DOHH2 (cell line): Measurements from ENCODE around the gene EDEM3.

Experiments
- H3F3A ChIP-seq: fragments of 200-600 bp; sonication (generic), shearing (Covaris generic); 2 replicates; pipeline ENCODE4 v1.6.0; 2016; ENCODE audit warnings: antibody characterized with exemption, mild to moderate bottlenecking; ENCODE audit not compliant: control insufficient read depth, insufficient read depth
- H3K27ac ChIP-seq: fragments of 200-600 bp; sonication (generic); 2 replicates; pipeline ENCODE4 v1.5.1; 2014; ENCODE audit warnings: low read depth, mild to moderate bottlenecking, low read length, moderate library complexity
- H3K27me3 ChIP-seq: fragments of 200-600 bp; sonication (generic); 2 replicates; pipeline ENCODE4 v1.6.1; 2014; ENCODE audit warnings: mild to moderate bottlenecking, low read length, mixed read lengths; ENCODE audit not compliant: control insufficient read depth
- H3K36me3 ChIP-seq: fragments of 200-600 bp; sonication (generic); 2 replicates; pipeline ENCODE4 v1.6.1; 2014; ENCODE audit warnings: mild to moderate bottlenecking, low read length, moderate library complexity, mixed read lengths; ENCODE audit not compliant: control insufficient read depth
- H3K4me1 ChIP-seq: fragments of 200-600 bp; sonication (generic); 2 replicates; pipeline ENCODE4 v1.6.1; 2014; ENCODE audit warnings: mild to moderate bottlenecking, low read length, mixed read lengths; ENCODE audit not compliant: control insufficient read depth
- H3K4me2 ChIP-seq: fragments of 200-600 bp; sonication (generic); 2 replicates; pipeline ENCODE4 v1.6.0; 2014; ENCODE audit warnings: mild to moderate bottlenecking, low read length, moderate library complexity
- H3K4me3 ChIP-seq: fragments of 200-600 bp; sonication (generic); 2 replicates; pipeline ENCODE4 v1.5.1; 2014; ENCODE audit warnings: mild to moderate bottlenecking, low read length, mixed read lengths
- H3K79me2 ChIP-seq: fragments of 200-600 bp; sonication (generic); 2 replicates; pipeline ENCODE4 v1.6.1; 2014; ENCODE audit warnings: mild to moderate bottlenecking, low read length, mixed read lengths; ENCODE audit not compliant: control insufficient read depth
- H3K9me2 ChIP-seq: fragments of 200-600 bp; sonication (generic); replicated peaks from 2 replicates; pipeline ENCODE4 v1.6.1; 2014; ENCODE audit warnings: mild to moderate bottlenecking, low read length, mixed read lengths; ENCODE audit not compliant: control insufficient read depth
- H3K9me3 ChIP-seq: fragments of 200-600 bp; sonication (generic); 2 replicates; pipeline ENCODE4 v1.6.1; 2014; ENCODE audit warnings: antibody characterized with exemption, low read length, mixed read lengths; ENCODE audit not compliant: control insufficient read depth, insufficient read depth
- H4K20me1 ChIP-seq: fragments of 200-600 bp; sonication (generic); 2 replicates; pipeline ENCODE4 v1.6.0; 2014; ENCODE audit warnings: low read depth, mild to moderate bottlenecking, antibody characterized with exemption, low read length, moderate library complexity; ENCODE audit not compliant: control insufficient read depth, insufficient read depth
- CTCF ChIP-seq: fragments of 200-600 bp; sonication (generic); IDR thresholded peaks from one replicate; pipeline ENCODE4 v1.5.1; 2014; ENCODE audit warnings: antibody characterized with exemption, mild to moderate bottlenecking, low read depth, low read length; ENCODE audit not compliant: poor library complexity, severe bottlenecking
- EZH2phosphoT487 ChIP-seq: fragments of 200-600 bp; sonication (generic); IDR thresholded peaks from 2 replicates; pipeline ENCODE4 v1.6.1; 2017; ENCODE audit warnings: borderline replicate concordance, mild to moderate bottlenecking, antibody characterized with exemption, low read length, moderate library complexity, mixed read lengths

The EDEM3 gene

GRCh38 chr1:184658055-184658454, 96.6 kb downstream of the EDEM3 start:
- TF ChIP-seq CTCF (no peak), EZH2phosphoT487 (no peak)
- Histone ChIP-seq H3K9me3 (no peaks in the 10 kb centered on the region), H3F3A (no peaks in the 10 kb centered on the region)

GRCh38 chr1:184656221-184656620, 98.4 kb downstream of the EDEM3 start:
- Histone ChIP-seq H3K27ac (no peak overlapping the region), H3K9me2 (no peaks in the 10 kb centered on the region), H3K4me2 (no peak overlapping the region), H3K36me3 (no peaks in the 10 kb centered on the region), H3F3A (no peaks in the 10 kb centered on the region), H3K9me3 (no peaks in the 10 kb centered on the region), H3K4me1 (no peaks in the 10 kb centered on the region), H3K27me3 (no peaks in the 10 kb centered on the region), H3K4me3 (no peak overlapping the region), H3K79me2 (no peaks in the 10 kb centered on the region), H4K20me1 (no peaks in the 10 kb centered on the region)
- TF ChIP-seq EZH2phosphoT487: no peak
- no peak for TF ChIP-seq CTCF

More at GRCh38 chr1:184658055-184658454, 96.6 kb downstream of the EDEM3 start:
- no peaks in the 10 kb centered on the region for H3K9me2 ChIP-seq
- no peaks in the 10 kb centered on the region for H3K4me1 ChIP-seq
- H3K27ac ChIP-seq: no peak overlapping the region
- H4K20me1 ChIP-seq: no peaks in the 10 kb centered on the region
- no peaks in the 10 kb centered on the region for H3K27me3 ChIP-seq
- no peaks in the 10 kb centered on the region for H3K36me3 ChIP-seq
- no peak overlapping the region for H3K4me2 ChIP-seq
- H3K79me2 ChIP-seq: no peaks in the 10 kb centered on the region
- H3K4me3 ChIP-seq: no peak overlapping the region

- Histone ChIP-seq H3K4me1 (peaks cover 3% of the 10 kb centered on the region; the same call in 1 of the 2 replicates), H3K27me3 (no peaks in the 10 kb centered on the region), H3F3A (no peaks in the 10 kb centered on the region), H3K36me3 (no peaks in the 10 kb centered on the region), H3K4me2 (no peak overlapping the region), H3K79me2 (no peaks in the 10 kb centered on the region), H3K27ac (no peak overlapping the region), H4K20me1 (no peaks in the 10 kb centered on the region), H3K4me3 (no peak overlapping the region), H3K9me2 (no peaks in the 10 kb centered on the region), H3K9me3 (no peaks in the 10 kb centered on the region)
- TF ChIP-seq CTCF (no peak), EZH2phosphoT487 (no peak)
Measured at GRCh38 chr1:184655185-184655584, 99.5 kb downstream of the EDEM3 start.
